NCI-H460 (cell line): ENCODE results near the gene SHOC2. TPM values are rescaled to one million over a fixed set of nuclear protein-coding genes. Genes with fewer than 3 reads are reported as not detected.

ENCODE experiments used
- DNase-seq: peaks from one replicate; pipeline ENCODE4 v3.0.0-alpha.2; 2016; ENCODE audit warnings: low read depth; ENCODE audit errors: extremely low read depth
- total RNA-seq: library from RNA; depleted of rRNA; stranded (reverse); fragments of >200 nt; shearing (Covaris generic); gene quantifications from 2 replicates; pipeline ENCODE4 v1.2.3, GENCODE V29; 2014

The SHOC2 gene
- total RNA-seq, 1 experiment from 2014 or later: 34.8 TPM

GRCh38 chr10:110939419-110939818, 20.0 kb downstream of the SHOC2 start:
- DNase-seq: no peak

GRCh38 chr10:110944792-110945396, 25.5 kb downstream of the SHOC2 start:
- no peak for DNase-seq

GRCh38 chr10:110946496-110946895, 27.1 kb downstream of the SHOC2 start:
- no peak for DNase-seq

- no peak for DNase-seq
These were observed 27.7 kb downstream of the SHOC2 start for GRCh38 chr10:110947061-110947595.

- no peak for DNase-seq
These were observed 32.0 kb downstream of the SHOC2 start for GRCh38 chr10:110951381-110951780.

- DNase-seq: no peak
These were observed 38.2 kb downstream of the SHOC2 start for GRCh38 chr10:110957606-110958005.

- no peak for DNase-seq
These were observed 40.3 kb downstream of the SHOC2 start for GRCh38 chr10:110959379-110960332.

- DNase-seq: no peak
These were observed 40.9 kb downstream of the SHOC2 start for GRCh38 chr10:110960333-110960712.

DNA sequence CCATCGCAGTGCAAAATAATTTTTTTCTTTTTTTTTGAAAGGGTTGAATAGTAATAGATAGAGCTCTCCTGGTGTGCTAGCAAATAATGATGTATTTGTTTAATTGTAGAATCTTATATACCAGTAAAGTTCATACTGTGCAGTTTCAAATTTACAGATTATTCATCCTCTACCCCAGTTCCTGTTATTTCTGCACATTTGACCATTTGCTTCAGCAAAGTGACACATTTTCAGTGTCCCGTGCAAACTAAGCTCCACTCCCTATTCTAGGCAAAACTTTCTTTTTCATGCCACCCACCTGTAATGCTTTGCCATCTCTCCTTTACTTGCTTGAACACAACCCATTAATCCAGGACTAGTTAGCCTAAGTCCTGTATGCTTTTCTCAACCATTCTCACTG, 43.0 kb downstream of the SHOC2 start:
- no peak for DNase-seq

DNA sequence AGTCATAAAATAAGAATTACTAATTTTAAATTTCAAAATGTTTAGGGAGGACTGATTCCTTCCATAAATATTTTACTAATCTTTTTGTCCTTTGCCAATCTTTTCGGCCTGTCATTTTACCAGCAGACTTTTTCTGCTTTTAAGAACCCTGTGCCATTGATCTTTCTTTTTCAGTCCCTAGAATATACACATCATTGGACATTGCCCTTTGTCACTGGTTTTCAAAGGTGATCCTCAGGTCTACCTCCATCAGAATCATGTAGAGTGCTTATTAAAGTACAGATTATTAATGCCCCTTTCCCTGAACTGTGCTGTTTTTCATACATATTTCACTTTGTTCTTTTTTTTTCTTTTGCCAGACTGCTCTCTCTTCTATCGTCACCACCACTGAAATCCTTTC, 43.8 kb downstream of the SHOC2 start:
- no peak for DNase-seq

GRCh38 chr10:110964681-110965080, 45.3 kb downstream of the SHOC2 start:
- DNase-seq: no peak

GRCh38 chr10:110965216-110965615, 45.8 kb downstream of the SHOC2 start:
- DNase-seq: no peak

DNA sequence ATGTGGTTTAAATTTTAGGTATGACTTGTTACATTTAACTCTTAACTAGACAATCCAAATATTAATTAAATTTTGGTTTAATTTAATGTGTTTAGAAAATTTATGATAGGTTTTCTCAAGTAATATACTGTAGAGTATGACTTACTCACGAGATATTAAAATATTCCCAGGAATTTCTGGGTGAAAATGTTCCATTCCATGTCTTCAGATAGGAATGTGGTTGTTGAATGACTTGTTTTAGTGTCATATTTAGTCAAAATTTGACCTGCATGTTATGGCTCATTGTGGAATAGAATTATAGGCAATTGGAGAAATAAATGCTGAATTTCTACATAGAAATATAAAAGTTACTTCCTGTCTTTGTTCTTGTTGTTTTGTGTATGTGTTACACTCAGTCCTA, 46.7 kb downstream of the SHOC2 start:
- no peak for DNase-seq

- DNase-seq: no peak
These were observed 47.7 kb downstream of the SHOC2 start for GRCh38 chr10:110967009-110967630.

GRCh38 chr10:110967645-110968044, 48.2 kb downstream of the SHOC2 start:
- no peak for DNase-seq

- DNase-seq: no peak
These were observed 49.8 kb downstream of the SHOC2 start for GRCh38 chr10:110969183-110969582.

- DNase-seq: no peak
These were observed 52.2 kb downstream of the SHOC2 start for GRCh38 chr10:110971638-110972037.

GRCh38 chr10:110972231-110973134, 53.1 kb downstream of the SHOC2 start:
- no peak for DNase-seq

DNA sequence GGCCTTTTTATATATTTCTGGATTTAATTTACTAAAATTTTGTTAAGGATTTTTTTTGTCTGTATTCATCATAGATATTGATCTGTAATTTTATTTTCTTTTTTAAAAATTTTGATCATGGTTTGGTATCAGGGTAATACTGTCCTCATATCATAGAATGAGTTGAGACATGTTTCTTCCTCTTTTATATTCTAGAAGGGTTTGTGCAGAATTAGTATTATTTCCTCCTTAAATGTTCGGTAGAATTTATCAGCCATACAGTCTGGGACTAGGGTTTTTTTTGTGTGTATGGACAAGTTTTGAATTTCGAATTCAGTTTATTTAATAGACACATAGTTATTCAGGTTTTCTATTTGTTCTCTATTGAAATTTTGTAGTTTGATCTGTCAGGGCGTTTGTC, 54.0 kb downstream of the SHOC2 start:
- no peak for DNase-seq

DNA sequence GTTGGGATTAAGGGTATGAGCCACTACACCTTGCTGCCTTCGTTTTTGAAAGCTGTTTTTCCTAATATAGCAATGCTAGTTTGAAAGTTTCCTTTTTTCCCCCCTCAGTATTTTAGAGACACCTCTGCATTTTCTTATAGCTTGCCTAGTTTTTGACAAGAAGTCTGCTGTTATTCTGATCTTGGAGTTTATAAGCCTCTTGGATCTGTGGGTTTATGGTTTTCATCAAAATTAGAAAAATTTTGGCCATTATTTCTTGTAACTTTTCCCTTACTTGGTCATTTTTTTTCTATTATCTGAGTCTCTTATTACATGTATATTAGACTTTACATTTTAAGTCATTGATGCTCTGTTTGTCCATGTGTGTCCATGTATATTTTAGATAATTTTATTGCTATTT, 57.2 kb downstream of the SHOC2 start:
- DNase-seq: no peak
